Progenitor cell of endocrine pancreas (in vitro differentiated cells): ENCODE results near the gene MMP12. TPM values are rescaled to one million over a fixed set of nuclear protein-coding genes. Genes with fewer than 3 reads are reported as not detected.

Source experiments
- DNase-seq: peaks from one replicate; pipeline ENCODE4 v3.0.0; 2021; ENCODE audit warnings: low spot score; ENCODE audit not compliant: unreplicated experiment
- H3K27ac Mint-ChIP-seq: 2 replicates; pipeline ENCODE4 v1.8.0; 2021; ENCODE audit warnings: mild to moderate bottlenecking, moderate library complexity, mixed read lengths
- H3K27me3 Mint-ChIP-seq: 2 replicates; pipeline ENCODE4 v1.8.0; 2021; ENCODE audit warnings: mixed read lengths
- H3K36me3 Mint-ChIP-seq: 2 replicates; pipeline ENCODE4 v1.8.0; 2022; ENCODE audit warnings: mixed read lengths; ENCODE audit not compliant: insufficient read depth
- H3K4me1 Mint-ChIP-seq: 2 replicates; pipeline ENCODE4 v1.8.0; 2021; ENCODE audit warnings: low read depth, mixed read lengths
- H3K4me3 Mint-ChIP-seq: 2 replicates; pipeline ENCODE4 v1.8.0; 2021; ENCODE audit warnings: low read depth, mild to moderate bottlenecking, moderate library complexity, mixed read lengths
- H3K9me3 Mint-ChIP-seq: 2 replicates; pipeline ENCODE4 v1.8.0; 2021; ENCODE audit warnings: low read depth, mixed read lengths
- total RNA-seq: library from RNA; stranded (reverse); gene quantifications from 2 replicates; pipeline ENCODE4 v1.2.1, GENCODE V29; 2021
- TF ChIP-seq, protein P1 (sequence below): fragments of 200-600 bp; sonication (generic); IDR thresholded peaks from one replicate; pipeline ENCODE4 v1.5.0; 2021; ENCODE audit warnings: antibody characterized with exemption, mild to moderate bottlenecking; ENCODE audit not compliant: unreplicated experiment

Gene MMP12
- total RNA-seq, 1 donor from 2014 or later, result not detected

DNA sequence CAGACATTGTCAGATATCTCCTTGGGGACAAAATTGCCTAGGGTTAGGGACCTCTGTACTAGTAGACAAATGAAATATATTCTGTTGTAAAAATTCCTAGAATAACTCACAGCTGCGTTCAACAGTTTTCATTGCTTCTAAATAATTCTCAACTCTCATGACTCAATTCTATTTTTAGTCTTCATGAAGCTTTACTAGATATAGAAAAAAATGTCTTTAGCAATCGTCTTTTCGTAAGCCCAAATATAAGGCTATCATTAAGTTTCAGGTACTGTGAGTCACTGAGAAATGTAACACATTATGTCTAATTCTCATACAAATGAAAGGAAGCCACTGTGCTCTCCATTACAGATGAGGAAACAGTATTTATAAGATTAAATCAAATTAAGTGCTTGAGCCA is 6.4 kb downstream of the MMP12 start:
- Mint-ChIP-seq H3K4me1 (no peaks in the 10 kb centered on the region), H3K4me3 (no peak overlapping the region), H3K36me3 (no peaks in the 10 kb centered on the region), H3K9me3 (no peaks in the 10 kb centered on the region), H3K27ac (no peak overlapping the region), H3K27me3 (no peaks in the 10 kb centered on the region)
- no peak for DNase-seq
- TF ChIP-seq, protein P1, sequence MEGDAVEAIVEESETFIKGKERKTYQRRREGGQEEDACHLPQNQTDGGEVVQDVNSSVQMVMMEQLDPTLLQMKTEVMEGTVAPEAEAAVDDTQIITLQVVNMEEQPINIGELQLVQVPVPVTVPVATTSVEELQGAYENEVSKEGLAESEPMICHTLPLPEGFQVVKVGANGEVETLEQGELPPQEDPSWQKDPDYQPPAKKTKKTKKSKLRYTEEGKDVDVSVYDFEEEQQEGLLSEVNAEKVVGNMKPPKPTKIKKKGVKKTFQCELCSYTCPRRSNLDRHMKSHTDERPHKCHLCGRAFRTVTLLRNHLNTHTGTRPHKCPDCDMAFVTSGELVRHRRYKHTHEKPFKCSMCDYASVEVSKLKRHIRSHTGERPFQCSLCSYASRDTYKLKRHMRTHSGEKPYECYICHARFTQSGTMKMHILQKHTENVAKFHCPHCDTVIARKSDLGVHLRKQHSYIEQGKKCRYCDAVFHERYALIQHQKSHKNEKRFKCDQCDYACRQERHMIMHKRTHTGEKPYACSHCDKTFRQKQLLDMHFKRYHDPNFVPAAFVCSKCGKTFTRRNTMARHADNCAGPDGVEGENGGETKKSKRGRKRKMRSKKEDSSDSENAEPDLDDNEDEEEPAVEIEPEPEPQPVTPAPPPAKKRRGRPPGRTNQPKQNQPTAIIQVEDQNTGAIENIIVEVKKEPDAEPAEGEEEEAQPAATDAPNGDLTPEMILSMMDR, result no peak

DNA sequence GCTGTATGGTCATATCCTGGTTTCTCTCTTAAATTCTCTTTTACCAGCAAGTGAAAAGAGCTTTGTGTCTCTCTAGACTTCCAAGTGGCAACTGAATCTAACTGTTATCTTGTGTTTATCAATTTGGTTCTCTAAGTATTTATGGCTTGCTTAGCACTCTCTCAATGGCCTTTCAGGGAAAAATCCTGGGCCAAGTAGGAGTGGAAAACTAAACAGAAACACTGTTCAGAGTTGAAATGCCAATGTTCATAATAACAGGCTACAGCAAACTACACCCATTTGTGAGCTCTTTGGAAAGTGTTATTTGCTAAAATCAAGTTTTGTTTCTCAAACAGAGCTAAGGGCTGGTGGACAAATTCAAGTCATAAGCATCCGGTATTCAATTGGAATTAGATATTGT is 10.1 kb downstream of the MMP12 start:
- no peak for DNase-seq
- TF ChIP-seq, protein P1, result no peak
- H3K36me3 Mint-ChIP-seq, result no peaks in the 10 kb centered on the region
- H3K9me3 Mint-ChIP-seq, result no peaks in the 10 kb centered on the region
- no peak overlapping the region for H3K27ac Mint-ChIP-seq
- H3K4me3 Mint-ChIP-seq, result no peak overlapping the region
- H3K4me1 Mint-ChIP-seq, result no peaks in the 10 kb centered on the region
- H3K27me3 Mint-ChIP-seq, result no peaks in the 10 kb centered on the region

DNA sequence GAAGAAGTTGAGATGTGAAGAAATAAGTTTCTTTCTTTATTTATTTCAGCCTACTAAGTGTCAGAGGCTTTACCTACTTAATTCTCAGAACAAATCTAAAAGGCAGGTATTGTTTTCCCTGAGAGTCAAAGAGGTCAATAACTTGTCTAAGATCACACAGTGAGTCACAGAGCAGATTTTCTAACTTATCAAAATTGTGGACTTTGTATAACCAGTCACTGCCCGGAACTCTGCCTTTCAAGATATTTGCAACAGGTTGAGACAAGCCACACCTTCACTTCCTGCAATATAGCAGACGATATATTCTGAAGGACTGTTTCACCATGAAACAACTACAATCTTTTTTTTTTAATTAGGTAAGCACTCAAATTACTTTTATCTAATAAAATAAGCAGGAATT is 20.8 kb downstream of the MMP12 start:
- no peaks in the 10 kb centered on the region for H3K27me3 Mint-ChIP-seq
- no peak for DNase-seq
- H3K4me1 Mint-ChIP-seq, result peaks cover 12% of the 10 kb centered on the region
- H3K4me3 Mint-ChIP-seq, result no peak overlapping the region
- H3K36me3 Mint-ChIP-seq, result peaks cover 3% of the 10 kb centered on the region
- H3K27ac Mint-ChIP-seq, result peak overlapping the region; percentile 6
- H3K9me3 Mint-ChIP-seq, result peaks cover 10% of the 10 kb centered on the region
- TF ChIP-seq, protein P1, result no peak

DNA sequence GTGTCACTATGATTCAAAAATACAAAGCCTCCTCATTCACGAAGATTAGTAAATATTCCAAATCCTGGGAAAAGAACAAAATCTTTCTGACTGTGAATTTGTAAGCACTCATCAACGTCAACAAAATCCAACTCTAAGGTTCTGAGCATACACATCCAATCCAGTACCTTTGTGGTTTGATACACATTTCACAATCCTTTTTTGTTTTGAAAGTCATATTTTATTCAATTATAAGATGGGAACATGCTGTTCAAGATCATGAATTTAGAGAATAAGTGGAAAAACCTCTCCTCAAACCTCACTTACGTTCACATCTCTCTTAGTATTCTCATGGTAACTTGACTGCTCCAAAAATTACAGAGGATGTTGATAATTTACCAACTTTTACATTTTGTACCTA is 21.7 kb downstream of the MMP12 start:
- Mint-ChIP-seq H3K9me3 (peaks cover 10% of the 10 kb centered on the region), H3K36me3 (peaks cover 3% of the 10 kb centered on the region), H3K4me1 (peaks cover 12% of the 10 kb centered on the region), H3K4me3 (no peak overlapping the region), H3K27ac (no peak overlapping the region), H3K27me3 (no peaks in the 10 kb centered on the region)
- TF ChIP-seq, protein P1, result no peak
- DNase-seq, result no peak

DNA sequence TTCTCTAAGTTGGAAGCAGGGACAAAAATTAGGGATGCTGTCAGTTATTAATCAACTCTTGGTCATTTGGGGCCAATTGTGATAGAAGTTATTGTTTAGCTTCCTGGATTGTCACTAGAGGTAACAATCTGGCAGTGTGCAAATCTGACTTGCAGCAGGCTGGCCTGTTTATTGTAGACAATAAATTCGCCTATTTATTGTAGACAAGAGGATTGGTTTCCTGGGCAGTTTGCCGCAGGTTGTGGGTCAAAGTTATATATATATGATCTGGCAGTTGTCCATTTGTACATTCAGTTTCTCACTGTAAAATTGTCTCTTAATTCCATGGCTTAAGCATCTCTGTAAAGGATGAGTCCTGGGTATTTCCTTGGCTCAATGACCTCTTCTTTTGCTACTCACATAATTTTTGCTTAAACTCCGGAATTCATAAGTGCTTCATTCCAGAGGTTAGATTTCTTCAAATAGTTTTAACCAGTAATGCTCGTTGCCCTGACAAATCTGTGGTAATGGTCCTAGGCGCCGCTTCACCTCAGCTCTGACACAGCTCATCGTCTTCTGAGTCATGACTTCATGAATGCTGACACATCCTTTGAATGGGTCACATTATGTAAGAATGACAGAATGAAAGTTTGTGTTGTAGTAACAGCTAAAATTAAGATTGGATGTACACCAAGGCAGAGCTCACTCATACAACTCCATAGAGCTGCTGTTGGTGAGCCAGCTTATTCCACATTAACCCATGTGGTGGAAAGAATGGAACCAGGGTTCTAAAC is 23.6 kb downstream of the MMP12 start:
- Mint-ChIP-seq H3K27ac (no peak overlapping the region), H3K4me3 (no peak overlapping the region), H3K9me3 (peaks cover 11% of the 10 kb centered on the region), H3K4me1 (peaks cover 12% of the 10 kb centered on the region), H3K27me3 (no peaks in the 10 kb centered on the region), H3K36me3 (peaks cover 2% of the 10 kb centered on the region)
- TF ChIP-seq, protein P1, result no peak
- DNase-seq, result no peak
